Liver (tissue), 9 donors: ENCODE data around the gene PRR22. TPM values are rescaled to one million over a fixed set of nuclear protein-coding genes. Genes with fewer than 3 reads are reported as not detected.

Experiments used
- DNase-seq: peaks from one replicate; pipeline ENCODE4 v3.0.0-alpha.2; 2017; ENCODE audit warnings: low spot score
- H3K27ac ChIP-seq, 2 donors: one replicate each; pipeline ENCODE4 v1.7.0; 2013; ENCODE audit warnings: inconsistent platforms in 2 of 2, low read length in 2 of 2, control low read depth in 1 of 2, low read depth in 1 of 2, mild to moderate bottlenecking in 1 of 2
- H3K27me3 ChIP-seq, 4 donors: one replicate each; pipeline versions ENCODE4 v1.6.1 to v1.7.0; 2013; ENCODE audit warnings: low read length in 3 of 4, inconsistent platforms in 1 of 4, mild to moderate bottlenecking in 1 of 4, moderate library complexity in 1 of 4; ENCODE audit not compliant: control insufficient read depth in 4 of 4, insufficient read depth in 4 of 4
- H3K36me3 ChIP-seq, 4 donors: one replicate each; pipeline versions ENCODE4 v1.6.1 to v1.7.0; 2013; ENCODE audit warnings: low read length in 3 of 4, mild to moderate bottlenecking in 3 of 4, low read depth in 1 of 4, moderate library complexity in 1 of 4; ENCODE audit not compliant: control insufficient read depth in 4 of 4, insufficient read depth in 3 of 4
- H3K4me1 ChIP-seq, 4 donors: one replicate each; pipeline versions ENCODE4 v1.6.1 to v1.7.0; 2013; ENCODE audit warnings: low read length in 3 of 4, mild to moderate bottlenecking in 3 of 4, moderate library complexity in 1 of 4; ENCODE audit not compliant: control insufficient read depth in 4 of 4, insufficient read depth in 4 of 4
- H3K4me3 ChIP-seq, 3 donors: one replicate each; pipeline versions ENCODE4 v1.6.1 to v1.7.0; 2013; ENCODE audit warnings: low read length in 3 of 3, control low read depth in 1 of 3, low read depth in 1 of 3, mild to moderate bottlenecking in 1 of 3
- H3K9ac ChIP-seq, 2 donors: one replicate each; pipeline ENCODE4 v1.7.0; 2013; ENCODE audit warnings: low read length in 2 of 2, mild to moderate bottlenecking in 2 of 2, moderate library complexity in 2 of 2, control low read depth in 1 of 2, low read depth in 1 of 2
- H3K9me3 ChIP-seq, 4 donors: one replicate each; pipeline versions ENCODE4 v1.6.1 to v1.7.0; 2013; ENCODE audit warnings: low read length in 3 of 4; ENCODE audit not compliant: control insufficient read depth in 4 of 4
- ATF3 ChIP-seq: IDR thresholded peaks from 2 replicates; pipeline ENCODE4 v1.6.1; 2016; ENCODE audit warnings: antibody characterized with exemption
- EGR1 ChIP-seq, 2 donors: IDR thresholded peaks; 2 replicates each; pipeline ENCODE4 v1.6.1; 2016 to 2018; ENCODE audit warnings: antibody characterized with exemption in 2 of 2, low read depth in 2 of 2
- FOXA1 ChIP-seq: IDR thresholded peaks from 2 replicates; pipeline ENCODE4 v1.6.1; 2016; ENCODE audit warnings: antibody characterized with exemption
- FOXA2 ChIP-seq: IDR thresholded peaks from 2 replicates; pipeline ENCODE4 v1.6.1; 2016; ENCODE audit warnings: antibody characterized with exemption
- GABPA ChIP-seq, 2 donors: IDR thresholded peaks in 1 of 2; conservative IDR thresholded peaks in 1 of 2; 2 replicates each; pipeline ENCODE4 v1.6.1; 2016; ENCODE audit warnings: antibody characterized with exemption in 2 of 2, mild to moderate bottlenecking in 1 of 2, moderate library complexity in 1 of 2
- HNF4A ChIP-seq, 2 donors: conservative IDR thresholded peaks; 2 replicates each; pipeline ENCODE4 v1.6.1; 2016; ENCODE audit warnings: antibody characterized with exemption in 2 of 2, mild to moderate bottlenecking in 2 of 2
- HNF4G ChIP-seq: IDR thresholded peaks from 2 replicates; pipeline ENCODE4 v1.6.1; 2016; ENCODE audit warnings: antibody characterized with exemption
- JUND ChIP-seq, 2 donors: IDR thresholded peaks; 2 replicates each; pipeline ENCODE4 v1.6.1; 2016; ENCODE audit warnings: antibody characterized with exemption in 2 of 2
- NR2F2 ChIP-seq: IDR thresholded peaks from 2 replicates; pipeline ENCODE4 v1.6.1; 2016; ENCODE audit warnings: antibody characterized with exemption
- RAD21 ChIP-seq, 2 donors: IDR thresholded peaks; 2 replicates each; pipeline ENCODE4 v1.6.1; 2016; ENCODE audit warnings: antibody characterized with exemption in 2 of 2, mild to moderate bottlenecking in 2 of 2
- RXRA ChIP-seq, 2 donors: IDR thresholded peaks; 2 replicates each; pipeline ENCODE4 v1.6.1; 2017 to 2018; ENCODE audit warnings: antibody characterized with exemption in 2 of 2, mild to moderate bottlenecking in 1 of 2
- SP1 ChIP-seq: IDR thresholded peaks from 2 replicates; pipeline ENCODE4 v1.6.1; 2018; ENCODE audit warnings: antibody characterized with exemption, mild to moderate bottlenecking
- TAF1 ChIP-seq: conservative IDR thresholded peaks from 2 replicates; pipeline ENCODE4 v1.6.1; 2016; ENCODE audit warnings: antibody characterized with exemption, mild to moderate bottlenecking
- YY1 ChIP-seq: IDR thresholded peaks from 2 replicates; pipeline ENCODE4 v1.6.1; 2016; ENCODE audit warnings: antibody characterized with exemption, mild to moderate bottlenecking
- ZBTB33 ChIP-seq: IDR thresholded peaks from 2 replicates; pipeline ENCODE4 v1.6.1; 2016; ENCODE audit warnings: antibody characterized with exemption
- WGBS: extraction: QIAGEN DNeasy Blood & Tissue Kit; methylation state at CpG from one replicate; pipeline ENCODE4 v1.1.7; 2013; 5-methylcytosine and 5-hydroxymethylcytosine counted together
- polyA plus RNA-seq, 2 donors: library from polyadenylated mRNA; stranded (reverse) in 1 of 2; unstranded in 1 of 2; fragments of 200-250 nt in 1 of 2; fragments of >200 nt in 1 of 2; fragmentation: Nextera tagmentation in 1 of 2; extraction: Ambion mirVana in 1 of 2; gene quantifications; one replicate each; pipeline versions ENCODE4 v1.2.1 to v1.2.3, GENCODE V29; 2013 to 2015
- total RNA-seq, 2 donors: library from RNA; depleted of rRNA; stranded (reverse); fragments of >200 nt; gene quantifications; one replicate each; pipeline ENCODE4 v1.2.3, GENCODE V29; 2014
- TF ChIP-seq, protein P1 (sequence below): IDR thresholded peaks from 2 replicates; pipeline ENCODE4 v1.6.1; 2016; ENCODE audit warnings: antibody characterized with exemption, mild to moderate bottlenecking
- donor health status: healthy.
- donor health status: healthy.
- donor health status: healthy.
- donor health status: healthy.
- donor health status: healthy.

Gene PRR22
- total and polyA plus RNA-seq, 4 donors = 0.40 to 1.6 (median 0.63) TPM

DNA sequence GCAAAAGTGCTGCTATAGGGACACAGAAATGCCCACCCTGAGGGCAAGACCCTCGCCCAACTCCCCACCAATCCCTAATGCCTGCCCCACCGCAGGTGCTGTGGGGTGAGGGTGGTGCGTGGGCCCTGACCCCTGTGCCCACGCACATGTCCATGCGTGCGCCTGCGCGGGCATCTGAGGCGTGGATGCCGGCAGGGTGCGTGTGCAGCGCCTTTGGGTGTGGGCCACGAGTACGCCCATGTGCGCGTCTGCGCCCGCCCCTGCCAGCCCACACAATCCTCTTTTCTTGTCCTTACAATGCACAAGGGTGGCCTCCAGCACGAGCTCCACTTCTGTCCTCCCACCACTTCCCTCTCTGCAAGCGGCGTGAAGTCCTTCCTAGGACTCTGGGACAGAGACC is 40.6 kb upstream of the PRR22 start:
- H3K27ac ChIP-seq = no peak overlapping the region
- no peaks in the 10 kb centered on the region for H3K27me3 ChIP-seq
- no peaks in the 10 kb centered on the region for H3K36me3 ChIP-seq
- H3K9me3 ChIP-seq = no peaks in the 10 kb centered on the region
- no peak overlapping the region for H3K4me3 ChIP-seq
- DNase-seq = no peak
- H3K4me1 ChIP-seq = peaks cover 9 to 41% (median 24%) of the 10 kb centered on the region in 4 donors
- H3K9ac ChIP-seq = no peak overlapping the region
- TF ChIP-seq ATF3 = no peak
- TF ChIP-seq, protein P1, sequence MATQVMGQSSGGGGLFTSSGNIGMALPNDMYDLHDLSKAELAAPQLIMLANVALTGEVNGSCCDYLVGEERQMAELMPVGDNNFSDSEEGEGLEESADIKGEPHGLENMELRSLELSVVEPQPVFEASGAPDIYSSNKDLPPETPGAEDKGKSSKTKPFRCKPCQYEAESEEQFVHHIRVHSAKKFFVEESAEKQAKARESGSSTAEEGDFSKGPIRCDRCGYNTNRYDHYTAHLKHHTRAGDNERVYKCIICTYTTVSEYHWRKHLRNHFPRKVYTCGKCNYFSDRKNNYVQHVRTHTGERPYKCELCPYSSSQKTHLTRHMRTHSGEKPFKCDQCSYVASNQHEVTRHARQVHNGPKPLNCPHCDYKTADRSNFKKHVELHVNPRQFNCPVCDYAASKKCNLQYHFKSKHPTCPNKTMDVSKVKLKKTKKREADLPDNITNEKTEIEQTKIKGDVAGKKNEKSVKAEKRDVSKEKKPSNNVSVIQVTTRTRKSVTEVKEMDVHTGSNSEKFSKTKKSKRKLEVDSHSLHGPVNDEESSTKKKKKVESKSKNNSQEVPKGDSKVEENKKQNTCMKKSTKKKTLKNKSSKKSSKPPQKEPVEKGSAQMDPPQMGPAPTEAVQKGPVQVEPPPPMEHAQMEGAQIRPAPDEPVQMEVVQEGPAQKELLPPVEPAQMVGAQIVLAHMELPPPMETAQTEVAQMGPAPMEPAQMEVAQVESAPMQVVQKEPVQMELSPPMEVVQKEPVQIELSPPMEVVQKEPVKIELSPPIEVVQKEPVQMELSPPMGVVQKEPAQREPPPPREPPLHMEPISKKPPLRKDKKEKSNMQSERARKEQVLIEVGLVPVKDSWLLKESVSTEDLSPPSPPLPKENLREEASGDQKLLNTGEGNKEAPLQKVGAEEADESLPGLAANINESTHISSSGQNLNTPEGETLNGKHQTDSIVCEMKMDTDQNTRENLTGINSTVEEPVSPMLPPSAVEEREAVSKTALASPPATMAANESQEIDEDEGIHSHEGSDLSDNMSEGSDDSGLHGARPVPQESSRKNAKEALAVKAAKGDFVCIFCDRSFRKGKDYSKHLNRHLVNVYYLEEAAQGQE = no peak
- TF ChIP-seq NR2F2 = no peak
- TF ChIP-seq TAF1 = no peak
- TF ChIP-seq SP1 = no peak
- no peak for TF ChIP-seq ZBTB33
- no peak for TF ChIP-seq GABPA (IDR thresholded peaks at IDR 0.05 in 1 of 2, conservative IDR thresholded peaks at IDR 0.05 in 1 of 2)
- TF ChIP-seq YY1 = no peak
- TF ChIP-seq FOXA1 = no peak
- TF ChIP-seq HNF4A (conservative IDR thresholded peaks at IDR 0.05) = no peak
- 97% methylated on average over 21 of the region's 21 CpGs for WGBS

DNA sequence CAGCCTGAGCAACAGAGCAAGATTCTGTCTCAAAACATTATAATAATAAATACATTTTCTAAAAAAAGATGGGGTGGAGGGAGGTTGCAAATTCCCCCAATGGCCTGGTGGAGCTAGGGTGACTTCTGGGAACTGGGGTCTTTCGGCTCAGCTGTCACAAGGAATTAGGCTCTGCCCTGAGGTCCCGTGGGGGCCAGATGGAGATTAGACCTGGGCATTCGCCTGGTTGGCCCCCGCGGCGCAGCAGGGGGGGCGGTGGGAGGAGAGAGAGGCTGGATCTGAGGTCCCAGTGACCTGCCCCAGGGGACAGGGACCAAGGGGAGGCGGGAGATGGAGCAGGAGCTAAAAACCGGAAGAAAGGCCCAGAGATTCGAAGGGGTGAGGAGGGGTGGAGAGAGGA is 40.2 kb upstream of the PRR22 start:
- Histone ChIP-seq H3K4me3 (no peak overlapping the region), H3K27me3 (no peaks in the 10 kb centered on the region), H3K4me1 (peaks cover 9 to 41% (median 24%) of the 10 kb centered on the region in 4 donors), H3K27ac (no peak overlapping the region), H3K9me3 (no peaks in the 10 kb centered on the region), H3K9ac (no peak overlapping the region), H3K36me3 (no peaks in the 10 kb centered on the region)
- WGBS = 92% methylated on average over 10 of the region's 10 CpGs
- TF ChIP-seq RXRA (IDR thresholded peaks at IDR 0.05) = no peak
- TF ChIP-seq NR2F2 = no peak
- no peak for TF ChIP-seq FOXA2
- TF ChIP-seq, protein P1 = no peak
- no peak for TF ChIP-seq ATF3
- no peak for TF ChIP-seq HNF4G
- no peak for TF ChIP-seq HNF4A (conservative IDR thresholded peaks at IDR 0.05)
- no peak for TF ChIP-seq YY1
- no peak for TF ChIP-seq EGR1 (IDR thresholded peaks at IDR 0.05; ENCODE audit: low read depth in 2 of 2)
- TF ChIP-seq RAD21 (IDR thresholded peaks at IDR 0.05) = no peak
- TF ChIP-seq FOXA1 = no peak
- TF ChIP-seq JUND (IDR thresholded peaks at IDR 0.05) = no peak
- TF ChIP-seq ZBTB33 = no peak
- TF ChIP-seq GABPA (IDR thresholded peaks at IDR 0.05 in 1 of 2, conservative IDR thresholded peaks at IDR 0.05 in 1 of 2) = no peak
- no peak for DNase-seq
